LNCAP (cell line): ENCODE data around the gene CCRL2.

Experiments used
- TF ChIP-seq, protein P1 (sequence below): fragments of 450-650 bp; IDR thresholded peaks from 2 replicates; pipeline ENCODE4 v1.5.1; 2017; ENCODE audit warnings: mild to moderate bottlenecking

CCRL2 gene

DNA sequence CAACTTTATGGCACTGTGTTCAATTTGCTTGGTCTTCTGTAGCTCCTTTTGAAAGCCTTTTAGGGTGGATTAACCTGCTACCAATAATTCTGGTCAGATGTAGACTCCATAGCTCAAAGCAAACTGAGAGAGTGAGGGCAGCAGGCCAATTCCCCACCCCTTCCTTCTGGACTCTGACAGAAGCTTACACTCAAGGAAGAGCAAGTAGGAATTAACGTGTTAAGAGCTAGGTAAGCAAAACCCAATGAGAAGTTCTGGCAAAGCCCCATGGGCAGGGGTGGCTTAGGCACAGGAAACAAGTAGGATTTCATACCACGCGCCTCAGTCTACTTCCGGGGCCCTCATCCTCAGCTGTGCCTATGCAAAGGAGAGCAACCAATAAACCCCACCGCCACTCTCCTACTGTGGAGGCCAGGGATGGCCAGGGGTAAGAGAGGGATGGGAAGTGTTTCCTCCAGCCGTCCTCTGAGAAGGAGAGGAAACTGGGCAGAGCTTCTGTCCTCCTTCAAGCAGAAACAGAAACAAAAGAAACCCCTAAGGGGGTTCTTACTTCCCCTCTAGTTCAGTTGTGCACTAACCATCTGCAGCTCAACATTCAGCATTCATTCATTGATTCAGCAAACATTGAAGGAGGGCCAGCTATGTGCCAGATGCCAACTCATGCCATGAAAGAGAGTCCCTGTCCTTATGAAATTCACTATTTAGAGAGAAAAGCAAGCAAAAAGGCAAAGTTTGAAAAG is 23.7 kb upstream of the CCRL2 start:
- TF ChIP-seq, protein P1, sequence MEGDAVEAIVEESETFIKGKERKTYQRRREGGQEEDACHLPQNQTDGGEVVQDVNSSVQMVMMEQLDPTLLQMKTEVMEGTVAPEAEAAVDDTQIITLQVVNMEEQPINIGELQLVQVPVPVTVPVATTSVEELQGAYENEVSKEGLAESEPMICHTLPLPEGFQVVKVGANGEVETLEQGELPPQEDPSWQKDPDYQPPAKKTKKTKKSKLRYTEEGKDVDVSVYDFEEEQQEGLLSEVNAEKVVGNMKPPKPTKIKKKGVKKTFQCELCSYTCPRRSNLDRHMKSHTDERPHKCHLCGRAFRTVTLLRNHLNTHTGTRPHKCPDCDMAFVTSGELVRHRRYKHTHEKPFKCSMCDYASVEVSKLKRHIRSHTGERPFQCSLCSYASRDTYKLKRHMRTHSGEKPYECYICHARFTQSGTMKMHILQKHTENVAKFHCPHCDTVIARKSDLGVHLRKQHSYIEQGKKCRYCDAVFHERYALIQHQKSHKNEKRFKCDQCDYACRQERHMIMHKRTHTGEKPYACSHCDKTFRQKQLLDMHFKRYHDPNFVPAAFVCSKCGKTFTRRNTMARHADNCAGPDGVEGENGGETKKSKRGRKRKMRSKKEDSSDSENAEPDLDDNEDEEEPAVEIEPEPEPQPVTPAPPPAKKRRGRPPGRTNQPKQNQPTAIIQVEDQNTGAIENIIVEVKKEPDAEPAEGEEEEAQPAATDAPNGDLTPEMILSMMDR = no peak

GRCh38 chr3:46383951-46384330 is 23.1 kb upstream of the CCRL2 start:
- TF ChIP-seq, protein P1 = no peak

DNA sequence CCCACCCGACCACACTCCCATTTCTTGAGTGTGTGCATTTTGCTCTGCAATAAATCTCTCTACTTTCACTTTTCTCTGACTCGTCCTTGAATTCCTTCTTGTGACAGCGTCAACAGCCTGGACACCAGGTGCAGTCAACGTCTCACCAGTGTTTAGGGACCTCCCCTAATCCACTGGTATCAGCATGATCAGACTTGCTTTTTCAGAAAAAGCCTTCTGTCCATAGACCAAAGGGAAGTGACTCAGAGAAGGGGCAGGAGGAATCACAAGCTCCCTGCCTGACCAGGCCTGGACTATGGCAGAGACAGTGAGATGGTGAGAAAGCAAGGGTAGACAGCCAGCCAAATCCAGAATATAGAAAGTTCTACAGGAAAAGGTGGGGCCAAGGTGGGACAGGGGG is 20.9 kb upstream of the CCRL2 start:
- TF ChIP-seq, protein P1 = no peak

- TF ChIP-seq, protein P1 = no peak
Measured at GRCh38 chr3:46389306-46389705, 17.8 kb upstream of the CCRL2 start.

DNA sequence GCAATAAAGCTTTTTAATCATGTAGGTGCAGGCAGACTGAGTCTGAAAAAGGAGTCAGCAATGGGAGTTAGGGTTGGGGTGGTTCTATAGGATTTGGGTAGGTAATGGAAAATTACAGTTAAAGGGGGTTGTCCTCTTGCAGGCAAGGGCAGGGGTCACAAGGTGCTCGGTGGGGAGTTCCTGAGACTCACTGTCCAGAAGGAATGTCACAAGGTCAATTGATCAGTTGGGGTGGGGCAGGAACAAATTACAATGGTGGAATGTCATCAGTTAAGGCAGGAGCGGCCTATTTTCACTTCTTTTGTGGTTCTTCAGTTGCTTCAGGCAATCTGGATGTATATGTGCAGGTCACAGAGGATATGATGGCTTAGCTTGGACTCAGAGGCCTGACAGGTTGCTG is 14.0 kb upstream of the CCRL2 start:
- TF ChIP-seq, protein P1 = no peak

DNA sequence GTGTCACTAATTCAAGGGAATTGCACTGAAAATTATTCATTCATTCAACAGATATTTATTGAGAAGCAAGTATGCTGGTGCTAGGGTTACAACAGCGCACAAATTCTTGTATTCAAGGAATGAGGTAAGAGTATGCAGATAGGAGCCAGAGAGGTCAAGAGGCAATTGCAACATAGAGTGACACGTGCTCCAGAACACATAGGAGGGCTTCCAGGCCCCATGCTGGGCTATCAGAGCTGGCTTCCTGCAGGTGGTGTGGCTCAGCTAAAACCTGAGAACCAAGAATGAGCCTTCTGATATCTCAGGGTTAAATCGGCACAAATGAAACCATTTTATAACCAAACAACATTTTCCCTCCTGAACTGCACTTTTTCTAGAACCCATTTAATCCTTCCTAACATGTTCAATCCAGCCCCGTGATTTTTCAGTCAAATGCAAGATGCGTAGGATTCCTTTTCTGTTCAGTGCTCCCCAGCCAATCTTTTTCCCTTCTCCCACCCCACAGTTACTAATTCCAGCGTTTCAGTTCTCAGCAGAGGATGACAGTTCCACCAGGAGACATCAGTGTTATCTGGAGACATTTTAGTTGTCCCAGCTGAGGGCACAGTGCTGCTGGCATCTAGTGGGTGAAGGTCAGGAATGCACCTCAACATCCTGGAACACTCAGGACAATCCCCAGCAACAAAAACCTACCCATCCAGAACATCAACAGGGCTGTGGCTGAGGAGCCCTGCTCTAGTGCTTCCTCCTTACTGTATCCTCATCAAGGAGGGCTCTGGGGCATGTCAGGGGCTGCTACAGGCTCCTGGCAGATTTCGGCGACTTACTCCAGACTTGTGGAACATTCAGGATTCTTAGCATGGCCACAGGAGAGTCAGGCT is 13.3 kb upstream of the CCRL2 start:
- TF ChIP-seq, protein P1 = no peak

GRCh38 chr3:46395210-46395661 is 11.8 kb upstream of the CCRL2 start:
- TF ChIP-seq, protein P1 = no peak
